ENCODE measurements around the gene MAN1A1.

Gene MAN1A1

GRCh38 chr6:119207327-119207726 lies 142.2 kb downstream of the MAN1A1 start:
- Histone ChIP-seq H3K9ac (ENCODE audit: low read depth, low read length, poor library complexity, severe bottlenecking) (no peak overlapping the region), H3K9me2 (replicated peaks; ENCODE audit: low read depth, low read length) (no peaks in the 10 kb centered on the region), H3K4me2 (ENCODE audit: low read depth, low read length, poor library complexity, severe bottlenecking) (peak overlapping the region; percentile 22), H3K79me2 (ENCODE audit: insufficient read depth, low read length) (no peaks in the 10 kb centered on the region), H3K9me3 (ENCODE audit: insufficient read depth, low read depth, low read length) (no peaks in the 10 kb centered on the region), H3K4me3 (ENCODE audit: low read length, poor library complexity, severe bottlenecking) (no peak overlapping the region), H3K27me3 (ENCODE audit: insufficient read depth, low read length, poor library complexity, severe bottlenecking) (no peaks in the 10 kb centered on the region), H3F3A (ENCODE audit: low read depth) (no peaks in the 10 kb centered on the region), H2AFZ (ENCODE audit: low read length) (no peak overlapping the region), H4K20me1 (ENCODE audit: insufficient read depth, low read length, poor library complexity, severe bottlenecking) (no peaks in the 10 kb centered on the region), H3K36me3 (ENCODE audit: insufficient read depth, low read length) (peaks cover 18% of the 10 kb centered on the region; the same call in 1 of the 2 replicates), H3K4me1 (ENCODE audit: insufficient read depth, low read length, poor library complexity, severe bottlenecking) (peaks cover 50% of the 10 kb centered on the region)
- TF ChIP-seq EZH2phosphoT487 (IDR thresholded peaks at IDR 0.05; ENCODE audit: borderline replicate concordance) (no peak), CTCF (conservative IDR thresholded peaks at IDR 0.05; ENCODE audit: low read length) (no peak)

- H3K4me2 ChIP-seq (ENCODE audit: low read depth, low read length, poor library complexity, severe bottlenecking) = peak overlapping the region; percentile 8
- H3K9ac ChIP-seq (ENCODE audit: low read depth, low read length, poor library complexity, severe bottlenecking) = no peak overlapping the region
- no peaks in the 10 kb centered on the region for H3K9me2 ChIP-seq (replicated peaks; ENCODE audit: low read depth, low read length)
- no peaks in the 10 kb centered on the region for H3K27me3 ChIP-seq (ENCODE audit: insufficient read depth, low read length, poor library complexity, severe bottlenecking)
- H2AFZ ChIP-seq (ENCODE audit: low read length) = no peak overlapping the region
- H3K9me3 ChIP-seq (ENCODE audit: insufficient read depth, low read depth, low read length) = no peaks in the 10 kb centered on the region
- no peaks in the 10 kb centered on the region for H4K20me1 ChIP-seq (ENCODE audit: insufficient read depth, low read length, poor library complexity, severe bottlenecking)
- peaks cover 18% of the 10 kb centered on the region; the same call in 1 of the 2 replicates for H3K36me3 ChIP-seq (ENCODE audit: insufficient read depth, low read length)
- no peaks in the 10 kb centered on the region for H3K79me2 ChIP-seq (ENCODE audit: insufficient read depth, low read length)
- peaks cover 51% of the 10 kb centered on the region for H3K4me1 ChIP-seq (ENCODE audit: insufficient read depth, low read length, poor library complexity, severe bottlenecking)
- no peak overlapping the region for H3K4me3 ChIP-seq (ENCODE audit: low read length, poor library complexity, severe bottlenecking)
- TF ChIP-seq EZH2phosphoT487 (IDR thresholded peaks at IDR 0.05; ENCODE audit: borderline replicate concordance) (no peak), CTCF (conservative IDR thresholded peaks at IDR 0.05; ENCODE audit: low read length) (no peak)
- H3F3A ChIP-seq (ENCODE audit: low read depth) = no peaks in the 10 kb centered on the region
Observed at GRCh38 chr6:119205911-119206618, 143.5 kb downstream of the MAN1A1 start.

GRCh38 chr6:119204719-119205118 lies 144.8 kb downstream of the MAN1A1 start:
- Histone ChIP-seq H3K79me2 (ENCODE audit: insufficient read depth, low read length) (no peaks in the 10 kb centered on the region), H3K9me2 (replicated peaks; ENCODE audit: low read depth, low read length) (no peaks in the 10 kb centered on the region), H2AFZ (ENCODE audit: low read length) (no peak overlapping the region), H3K4me3 (ENCODE audit: low read length, poor library complexity, severe bottlenecking) (no peak overlapping the region), H3K4me2 (ENCODE audit: low read depth, low read length, poor library complexity, severe bottlenecking) (no peak overlapping the region), H3F3A (ENCODE audit: low read depth) (no peaks in the 10 kb centered on the region), H3K4me1 (ENCODE audit: insufficient read depth, low read length, poor library complexity, severe bottlenecking) (peaks cover 56% of the 10 kb centered on the region), H3K9ac (ENCODE audit: low read depth, low read length, poor library complexity, severe bottlenecking) (no peak overlapping the region), H3K36me3 (ENCODE audit: insufficient read depth, low read length) (peaks cover 18% of the 10 kb centered on the region; the same call in 1 of the 2 replicates), H3K9me3 (ENCODE audit: insufficient read depth, low read depth, low read length) (no peaks in the 10 kb centered on the region), H4K20me1 (ENCODE audit: insufficient read depth, low read length, poor library complexity, severe bottlenecking) (no peaks in the 10 kb centered on the region), H3K27me3 (ENCODE audit: insufficient read depth, low read length, poor library complexity, severe bottlenecking) (no peaks in the 10 kb centered on the region)
- TF ChIP-seq EZH2phosphoT487 (IDR thresholded peaks at IDR 0.05; ENCODE audit: borderline replicate concordance) (no peak), CTCF (conservative IDR thresholded peaks at IDR 0.05; ENCODE audit: low read length) (no peak)

Measured in Loucy (cell line).